ENCODE results near the gene SMIM30.

The SMIM30 gene

GRCh38 chr7:113100121-113100603 lies 18.2 kb downstream of the SMIM30 start:
- no peak for DNase-seq (ENCODE audit: low read depth)

- DNase-seq (ENCODE audit: low read depth) = no peak
These were observed 19.0 kb downstream of the SMIM30 start for GRCh38 chr7:113099284-113099919.

- DNase-seq (ENCODE audit: low read depth) = no peak
These were observed 23.7 kb downstream of the SMIM30 start for GRCh38 chr7:113094517-113095249.

- no peak for DNase-seq (ENCODE audit: low read depth)
These were observed 24.8 kb downstream of the SMIM30 start for GRCh38 chr7:113093561-113093960.

- no peak for DNase-seq (ENCODE audit: low read depth)
These were observed 25.6 kb downstream of the SMIM30 start for GRCh38 chr7:113092762-113093161.

GRCh38 chr7:113087071-113087998 lies 31.0 kb downstream of the SMIM30 start:
- DNase-seq (ENCODE audit: low read depth) = no peak

GRCh38 chr7:113086431-113086888 lies 31.9 kb downstream of the SMIM30 start, which contains the start of gene GPR85:
TSS of gene GPR85 (minus strand) at chr7:113086827. CDS start at chr7:113084721, 2,106 bp downstream.
- DNase-seq (ENCODE audit: low read depth) = no peak

GRCh38 chr7:113085781-113086390 lies 32.5 kb downstream of the SMIM30 start:
- DNase-seq (ENCODE audit: low read depth) = no peak

GRCh38 chr7:113084496-113085172 lies 33.7 kb downstream of the SMIM30 start:
- DNase-seq (ENCODE audit: low read depth) = no peak

GRCh38 chr7:113083816-113084495 lies 34.4 kb downstream of the SMIM30 start:
- no peak for DNase-seq (ENCODE audit: low read depth)

GRCh38 chr7:113083132-113083815 lies 35.1 kb downstream of the SMIM30 start:
- no peak for DNase-seq (ENCODE audit: low read depth)

- no peak for DNase-seq (ENCODE audit: low read depth)
These were observed 40.0 kb downstream of the SMIM30 start for GRCh38 chr7:113078331-113078730.

- DNase-seq (ENCODE audit: low read depth) = no peak
These were observed 41.7 kb downstream of the SMIM30 start for GRCh38 chr7:113076703-113077102.

- no peak for DNase-seq (ENCODE audit: low read depth)
These were observed 46.9 kb downstream of the SMIM30 start for GRCh38 chr7:113071465-113071864.

All from stimulated activated CD8-positive, alpha-beta memory T cell treated with anti-CD3 and anti-CD28 coated beads, Interleukin-12 subunit alpha, Interleukin-12 subunit beta, amount 100 ng/mL, for 1 hour (primary cell).